ENCODE results near the gene LMOD3.
A peak's percentile ranks its signal among the peaks of the same experiment; 100 is the strongest.

The LMOD3 gene

GRCh38 chr3:69122403-69122802, at the start of gene LMOD3:
Gene LMOD3 (minus strand): TSS chr3:69122595. CDS start chr3:69122386, 209 bp downstream.
- no peak for DNase-seq (ENCODE audit: low read depth in 3 of 3)

- no peak for DNase-seq (ENCODE audit: low read depth in 3 of 3)
Measured at GRCh38 chr3:69172058-69172457, 49.7 kb upstream of the LMOD3 start.

- DNase-seq (ENCODE audit: low read depth in 3 of 3), result no peak
Measured at GRCh38 chr3:69166446-69166845, 44.1 kb upstream of the LMOD3 start.

- no peak for DNase-seq (ENCODE audit: low read depth in 3 of 3)
Measured at GRCh38 chr3:69165744-69166143, 43.3 kb upstream of the LMOD3 start.

GRCh38 chr3:69164296-69164695, 41.9 kb upstream of the LMOD3 start:
- no peak for DNase-seq (ENCODE audit: low read depth in 3 of 3)

- DNase-seq (ENCODE audit: low read depth in 3 of 3), result no peak
Measured at GRCh38 chr3:69162308-69162980, 40.0 kb upstream of the LMOD3 start.

GRCh38 chr3:69161587-69162307, 39.4 kb upstream of the LMOD3 start:
- peak in 1 of 3 donors; percentile 6 for DNase-seq (ENCODE audit: low read depth in 3 of 3)

- no peak for DNase-seq (ENCODE audit: low read depth in 3 of 3)
Measured at GRCh38 chr3:69160525-69160924, 38.1 kb upstream of the LMOD3 start.

GRCh38 chr3:69160107-69160506, 37.7 kb upstream of the LMOD3 start:
- no peak for DNase-seq (ENCODE audit: low read depth in 3 of 3)

- DNase-seq (ENCODE audit: low read depth in 3 of 3), result no peak
Measured at GRCh38 chr3:69149586-69149985, 27.2 kb upstream of the LMOD3 start.

GRCh38 chr3:69145688-69146087, 23.3 kb upstream of the LMOD3 start:
- DNase-seq (ENCODE audit: low read depth in 3 of 3), result no peak

- no peak for DNase-seq (ENCODE audit: low read depth in 3 of 3)
Measured at GRCh38 chr3:69144631-69145245, 22.3 kb upstream of the LMOD3 start.

GRCh38 chr3:69143612-69144011, 21.2 kb upstream of the LMOD3 start:
- no peak for DNase-seq (ENCODE audit: low read depth in 3 of 3)

- no peak for DNase-seq (ENCODE audit: low read depth in 3 of 3)
Measured at GRCh38 chr3:69142797-69143454, 20.5 kb upstream of the LMOD3 start.

GRCh38 chr3:69142090-69142489, 19.7 kb upstream of the LMOD3 start:
- no peak for DNase-seq (ENCODE audit: low read depth in 3 of 3)

- DNase-seq (ENCODE audit: low read depth in 3 of 3), result no peak
Measured at GRCh38 chr3:69141313-69141712, 18.9 kb upstream of the LMOD3 start.

GRCh38 chr3:69137412-69137811, 15.0 kb upstream of the LMOD3 start:
- no peak for DNase-seq (ENCODE audit: low read depth in 3 of 3)

- DNase-seq (ENCODE audit: low read depth in 3 of 3), result no peak
Measured at GRCh38 chr3:69137005-69137404, 14.6 kb upstream of the LMOD3 start.

- no peak for DNase-seq (ENCODE audit: low read depth in 3 of 3)
Measured at GRCh38 chr3:69130689-69131088, 8.3 kb upstream of the LMOD3 start.

- no peak for DNase-seq (ENCODE audit: low read depth in 3 of 3)
Measured at GRCh38 chr3:69129531-69129930, 7.1 kb upstream of the LMOD3 start.

GRCh38 chr3:69128509-69128908, 6.1 kb upstream of the LMOD3 start:
- DNase-seq (ENCODE audit: low read depth in 3 of 3), result no peak

- DNase-seq (ENCODE audit: low read depth in 3 of 3), result no peak
Measured at GRCh38 chr3:69126999-69127398, 4.6 kb upstream of the LMOD3 start.

GRCh38 chr3:69126216-69126615, 3.8 kb upstream of the LMOD3 start:
- no peak for DNase-seq (ENCODE audit: low read depth in 3 of 3)

Data from stimulated activated CD4-positive, alpha-beta T cell treated with anti-CD3 and anti-CD28 coated beads, TNF-alpha, amount 100 ng/mL, for 48 hours (primary cell).